KMS-11 (cell line): ENCODE results near the gene YWHAH.

ENCODE experiments used
- H2AFZ ChIP-seq: fragments of 200-600 bp; sonication (generic); 2 replicates; pipeline ENCODE4 v1.6.1; 2016; ENCODE audit warnings: antibody characterized with exemption, mixed run types, low read depth
- H3K27ac ChIP-seq: fragments of 200-600 bp; sonication (generic); 2 replicates; pipeline ENCODE4 v1.6.1; 2016; ENCODE audit warnings: mild to moderate bottlenecking, mixed run types
- H3K27me3 ChIP-seq: fragments of 200-600 bp; sonication (generic); 2 replicates; pipeline ENCODE4 v1.6.1; 2017; ENCODE audit warnings: mild to moderate bottlenecking, low read depth, mixed run types, moderate library complexity; ENCODE audit not compliant: insufficient read depth
- H3K36me3 ChIP-seq: fragments of 200-600 bp; sonication (generic); 2 replicates; pipeline ENCODE4 v1.6.1; 2017; ENCODE audit warnings: mild to moderate bottlenecking, mixed run types; ENCODE audit not compliant: insufficient read depth
- H3K4me1 ChIP-seq: fragments of 200-600 bp; sonication (generic); 2 replicates; pipeline ENCODE4 v1.6.1; 2016; ENCODE audit warnings: mild to moderate bottlenecking, low read depth, mixed run types; ENCODE audit not compliant: poor library complexity, severe bottlenecking
- H3K4me2 ChIP-seq: fragments of 200-600 bp; sonication (generic); 2 replicates; pipeline ENCODE4 v1.7.0; 2016; ENCODE audit warnings: mild to moderate bottlenecking, mixed run types
- H3K4me3 ChIP-seq: fragments of 200-600 bp; sonication (generic); IDR thresholded peaks from 2 replicates; pipeline ENCODE4 v1.6.1; 2017; ENCODE audit warnings: low read depth, low read length, mixed read lengths; ENCODE audit not compliant: insufficient read depth
- H3K79me2 ChIP-seq: fragments of 200-600 bp; sonication (generic); 2 replicates; pipeline ENCODE4 v1.6.1; 2016; ENCODE audit warnings: low read depth, mixed run types; ENCODE audit not compliant: insufficient read depth
- H3K9ac ChIP-seq: fragments of 200-600 bp; sonication (generic); 2 replicates; pipeline ENCODE4 v1.6.1; 2016; ENCODE audit warnings: mild to moderate bottlenecking, mixed run types
- H4K20me1 ChIP-seq: fragments of 200-600 bp; sonication (generic); 2 replicates; pipeline ENCODE4 v1.6.1; 2016; ENCODE audit warnings: mild to moderate bottlenecking, mixed run types; ENCODE audit not compliant: insufficient read depth
- CTCF ChIP-seq: fragments of 200-600 bp; sonication (generic); conservative IDR thresholded peaks from 2 replicates; pipeline ENCODE4 v1.6.1; 2017; ENCODE audit warnings: low read depth, mild to moderate bottlenecking, antibody characterized with exemption, low read length, moderate library complexity, mixed read lengths

YWHAH gene

GRCh38 chr22:31983911-31984656, 39.7 kb downstream of the YWHAH start:
- TF ChIP-seq CTCF = no peak

GRCh38 chr22:31987218-31987617, 42.9 kb downstream of the YWHAH start:
- Histone ChIP-seq H3K36me3 (no peaks in the 10 kb centered on the region), H3K4me1 (no peaks in the 10 kb centered on the region), H3K27me3 (no peaks in the 10 kb centered on the region), H3K4me3 (no peak overlapping the region), H2AFZ (no peak overlapping the region), H4K20me1 (no peaks in the 10 kb centered on the region), H3K79me2 (no peaks in the 10 kb centered on the region), H3K27ac (no peak overlapping the region), H3K4me2 (no peak overlapping the region), H3K9ac (no peak overlapping the region)
- TF ChIP-seq CTCF = no peak

More at GRCh38 chr22:31983911-31984656, 39.7 kb downstream of the YWHAH start:
- Histone ChIP-seq H4K20me1 (no peaks in the 10 kb centered on the region), H3K36me3 (no peaks in the 10 kb centered on the region), H3K4me1 (no peaks in the 10 kb centered on the region), H3K4me3 (no peak overlapping the region), H3K27ac (no peak overlapping the region), H3K4me2 (no peak overlapping the region), H3K27me3 (no peaks in the 10 kb centered on the region), H3K9ac (no peak overlapping the region), H3K79me2 (no peaks in the 10 kb centered on the region), H2AFZ (no peak overlapping the region)

GRCh38 chr22:31991102-31991839, 46.9 kb downstream of the YWHAH start:
- no peaks in the 10 kb centered on the region for H3K27me3 ChIP-seq
- no peak overlapping the region for H3K27ac ChIP-seq
- TF ChIP-seq CTCF = no peak
- no peaks in the 10 kb centered on the region for H3K36me3 ChIP-seq
- no peaks in the 10 kb centered on the region for H3K79me2 ChIP-seq
- no peaks in the 10 kb centered on the region for H4K20me1 ChIP-seq
- no peak overlapping the region for H3K4me2 ChIP-seq
- no peak overlapping the region for H3K9ac ChIP-seq
- no peaks in the 10 kb centered on the region for H3K4me1 ChIP-seq
- H2AFZ ChIP-seq = no peak overlapping the region
- no peak overlapping the region for H3K4me3 ChIP-seq

- Histone ChIP-seq H3K27me3 (no peaks in the 10 kb centered on the region), H3K27ac (no peak overlapping the region)
- peak; percentile 41; the same call in 1 of the 2 replicates for TF ChIP-seq CTCF
Observed at GRCh38 chr22:31995046-31995445, 50.7 kb downstream of the YWHAH start.

More at GRCh38 chr22:31995046-31995445, 50.7 kb downstream of the YWHAH start:
- H2AFZ ChIP-seq = no peak overlapping the region
- H3K4me2 ChIP-seq = no peak overlapping the region
- H4K20me1 ChIP-seq = no peaks in the 10 kb centered on the region
- no peak overlapping the region for H3K9ac ChIP-seq
- H3K36me3 ChIP-seq = no peaks in the 10 kb centered on the region
- H3K4me1 ChIP-seq = no peaks in the 10 kb centered on the region
- H3K79me2 ChIP-seq = no peaks in the 10 kb centered on the region
- H3K4me3 ChIP-seq = no peak overlapping the region
